Adrenal gland (tissue), 12 donors: Measurements from ENCODE around the gene RNF220. TPM values are rescaled to one million over a fixed set of nuclear protein-coding genes. Genes with fewer than 3 reads are reported as not detected.
A peak's percentile ranks its signal among the peaks of the same experiment; 100 is the strongest.

Experiments used
- DNase-seq, 7 donors: peaks; one replicate each; pipeline ENCODE4 v3.0.0-alpha.2; 2019 to 2020
- H3K27ac ChIP-seq, 5 donors: fragments of 200-600 bp; sonication (generic) in 4 of 5; 1 replicate in 3 of 5; 2 replicates in 2 of 5; pipeline versions ENCODE4 v1.5.1 to v1.8.0; 2016 to 2020; ENCODE audit warnings: mild to moderate bottlenecking in 1 of 5
- H3K27me3 ChIP-seq: fragments of 200-600 bp; 2 replicates; pipeline ENCODE4 v1.8.0; 2021
- H3K36me3 ChIP-seq, 2 donors: fragments of 200-600 bp; replicated peaks in 1 of 2; 1 replicate in 1 of 2; 2 replicates in 1 of 2; pipeline versions ENCODE4 v1.5.1 to v1.8.0; 2018 to 2022
- H3K4me1 ChIP-seq, 2 donors: fragments of 200-600 bp; replicated peaks in 1 of 2; 1 replicate in 1 of 2; 2 replicates in 1 of 2; pipeline versions ENCODE4 v1.5.1 to v1.8.0; 2018 to 2021
- H3K4me3 ChIP-seq, 4 donors: fragments of 200-600 bp; sonication (generic) in 3 of 4; one replicate each; pipeline ENCODE4 v1.5.1; 2016 to 2018
- H3K9me3 ChIP-seq, 3 donors: fragments of 200-600 bp; sonication (generic) in 1 of 3; replicated peaks in 1 of 3; 1 replicate in 2 of 3; 2 replicates in 1 of 3; pipeline versions ENCODE4 v1.5.1 to v1.8.0; 2016 to 2021
- POLR2A ChIP-seq, 2 donors: fragments of 450-650 bp; IDR thresholded peaks; one replicate each; pipeline ENCODE4 v1.6.1; 2017; ENCODE audit warnings: antibody characterized with exemption in 2 of 2, mild to moderate bottlenecking in 2 of 2, moderate library complexity in 1 of 2
- WGBS, 4 donors: extraction: QIAGEN DNeasy Blood & Tissue Kit in 2 of 4; methylation state at CpG; one replicate each; pipeline versions ENCODE4 v1.1.5 to v1.1.7; 2013 to 2017; 5-methylcytosine and 5-hydroxymethylcytosine counted together
- intact Hi-C, 2 donors: fragments of 100-400 bp; cut with DNase I; formaldehyde crosslinking; loops; one replicate each; pipeline versions ENCODE4 v1.14.1 to v1.15.0; 2022 to 2023
- polyA plus RNA-seq, 3 donors: library from polyadenylated mRNA; stranded (reverse); fragments of 200-250 nt in 2 of 3; fragments of 350-450 nt in 1 of 3; fragmentation: Illumina TruSeq in 1 of 3; extraction: RNeasy Lipid Tissue Mini Kit (QIAGEN cat#74804) in 1 of 3; gene quantifications; one replicate each; pipeline ENCODE4 v1.2.3, GENCODE V29; 2013 to 2014
- total RNA-seq, 9 donors: library from RNA; depleted of rRNA in 4 of 9; stranded (reverse); fragments of >200 nt in 4 of 9; fragments of 120-200 nt in 1 of 9; fragmentation: NEBNext Ultra II Directional in 1 of 9; extraction: Animal tissue kit (Norgen Biotek cat#: 25700) in 1 of 9; gene quantifications; one replicate each; pipeline versions ENCODE4 v1.1.0 to v1.2.4, GENCODE V29; 2013 to 2023
- TF ChIP-seq, protein P1 (sequence below), 6 experiments: fragments of 450-650 bp in 4 of 6; fragments of 200-600 bp in 2 of 6; sonication (generic) in 1 of 6; IDR thresholded peaks; 1 replicate in 5 of 6; 2 replicates in 1 of 6; pipeline versions ENCODE4 v1.5.1 to v1.8.0; 2016 to 2021; ENCODE audit warnings: antibody characterized with exemption in 6 of 6, mild to moderate bottlenecking in 2 of 6, moderate library complexity in 1 of 6
- donor health status: healthy with polysubstance abuse.
- donor health status: Bipolar disorder and iron deficiency.
- donor health status: DM: yes; HTN: yes; CAD: no.
- donor health status: DM: no; HTN: no; CAD: no.
- donor health status: DM: no; HTN: no; CAD: no.
- donor health status: DM: yes; HTN: yes; CAD: no.

The RNF220 gene
- total and polyA plus RNA-seq, 12 donors = 36.3 to 150 (median 66.5) TPM

DNA sequence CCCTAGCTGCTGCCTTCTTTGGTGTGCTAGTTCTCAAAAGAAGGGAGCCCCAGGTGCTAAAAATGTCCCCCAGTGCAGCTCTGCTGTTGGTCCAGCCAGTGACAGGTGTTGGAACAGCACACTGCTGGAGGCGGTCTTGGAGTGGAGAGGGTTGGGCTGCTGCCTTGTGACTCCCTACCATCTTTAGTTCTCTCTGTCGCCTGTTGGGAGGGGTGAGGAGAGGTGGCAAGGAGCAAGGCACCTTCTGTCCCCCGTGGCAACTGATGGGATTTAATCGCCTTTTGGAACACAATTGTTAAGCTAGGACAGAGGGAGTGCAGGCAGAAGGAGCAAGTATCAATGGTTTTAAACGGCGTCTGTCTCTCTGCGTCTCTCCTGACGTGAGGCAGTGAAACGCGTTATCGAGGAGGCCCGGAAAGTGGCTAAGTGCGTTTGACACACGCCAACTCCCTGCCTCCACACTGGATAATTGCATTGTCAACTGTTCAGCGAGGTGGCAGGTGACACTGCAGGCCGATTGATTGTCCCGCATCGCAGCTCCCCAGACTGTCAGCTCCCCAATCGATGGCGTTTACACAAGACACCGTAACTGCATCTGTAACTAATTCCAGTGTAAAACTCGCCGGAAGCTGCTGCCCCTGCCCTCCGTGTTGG lies 235.3 kb downstream of the RNF220 start:
- H3K36me3 ChIP-seq = peaks cover 0 to 90% of the 10 kb centered on the region in 2 donors
- 90 to 92% (median 91%) methylated on average over 23 to 24 of the region's 24 CpGs for WGBS, 4 donors
- H3K4me3 ChIP-seq = no peak overlapping the region
- no peaks in the 10 kb centered on the region for H3K27me3 ChIP-seq
- H3K4me1 ChIP-seq = peaks cover 15 to 59% of the 10 kb centered on the region in 2 donors
- no peak for TF ChIP-seq POLR2A (IDR thresholded peaks at IDR 0.05)
- TF ChIP-seq, protein P1, sequence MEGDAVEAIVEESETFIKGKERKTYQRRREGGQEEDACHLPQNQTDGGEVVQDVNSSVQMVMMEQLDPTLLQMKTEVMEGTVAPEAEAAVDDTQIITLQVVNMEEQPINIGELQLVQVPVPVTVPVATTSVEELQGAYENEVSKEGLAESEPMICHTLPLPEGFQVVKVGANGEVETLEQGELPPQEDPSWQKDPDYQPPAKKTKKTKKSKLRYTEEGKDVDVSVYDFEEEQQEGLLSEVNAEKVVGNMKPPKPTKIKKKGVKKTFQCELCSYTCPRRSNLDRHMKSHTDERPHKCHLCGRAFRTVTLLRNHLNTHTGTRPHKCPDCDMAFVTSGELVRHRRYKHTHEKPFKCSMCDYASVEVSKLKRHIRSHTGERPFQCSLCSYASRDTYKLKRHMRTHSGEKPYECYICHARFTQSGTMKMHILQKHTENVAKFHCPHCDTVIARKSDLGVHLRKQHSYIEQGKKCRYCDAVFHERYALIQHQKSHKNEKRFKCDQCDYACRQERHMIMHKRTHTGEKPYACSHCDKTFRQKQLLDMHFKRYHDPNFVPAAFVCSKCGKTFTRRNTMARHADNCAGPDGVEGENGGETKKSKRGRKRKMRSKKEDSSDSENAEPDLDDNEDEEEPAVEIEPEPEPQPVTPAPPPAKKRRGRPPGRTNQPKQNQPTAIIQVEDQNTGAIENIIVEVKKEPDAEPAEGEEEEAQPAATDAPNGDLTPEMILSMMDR (IDR thresholded peaks at IDR 0.05) = no peak
- no peak overlapping the region for H3K27ac ChIP-seq
- DNase-seq = no peak
- no peaks in the 10 kb centered on the region for H3K9me3 ChIP-seq
- intact Hi-C loops = no loop called here

DNA sequence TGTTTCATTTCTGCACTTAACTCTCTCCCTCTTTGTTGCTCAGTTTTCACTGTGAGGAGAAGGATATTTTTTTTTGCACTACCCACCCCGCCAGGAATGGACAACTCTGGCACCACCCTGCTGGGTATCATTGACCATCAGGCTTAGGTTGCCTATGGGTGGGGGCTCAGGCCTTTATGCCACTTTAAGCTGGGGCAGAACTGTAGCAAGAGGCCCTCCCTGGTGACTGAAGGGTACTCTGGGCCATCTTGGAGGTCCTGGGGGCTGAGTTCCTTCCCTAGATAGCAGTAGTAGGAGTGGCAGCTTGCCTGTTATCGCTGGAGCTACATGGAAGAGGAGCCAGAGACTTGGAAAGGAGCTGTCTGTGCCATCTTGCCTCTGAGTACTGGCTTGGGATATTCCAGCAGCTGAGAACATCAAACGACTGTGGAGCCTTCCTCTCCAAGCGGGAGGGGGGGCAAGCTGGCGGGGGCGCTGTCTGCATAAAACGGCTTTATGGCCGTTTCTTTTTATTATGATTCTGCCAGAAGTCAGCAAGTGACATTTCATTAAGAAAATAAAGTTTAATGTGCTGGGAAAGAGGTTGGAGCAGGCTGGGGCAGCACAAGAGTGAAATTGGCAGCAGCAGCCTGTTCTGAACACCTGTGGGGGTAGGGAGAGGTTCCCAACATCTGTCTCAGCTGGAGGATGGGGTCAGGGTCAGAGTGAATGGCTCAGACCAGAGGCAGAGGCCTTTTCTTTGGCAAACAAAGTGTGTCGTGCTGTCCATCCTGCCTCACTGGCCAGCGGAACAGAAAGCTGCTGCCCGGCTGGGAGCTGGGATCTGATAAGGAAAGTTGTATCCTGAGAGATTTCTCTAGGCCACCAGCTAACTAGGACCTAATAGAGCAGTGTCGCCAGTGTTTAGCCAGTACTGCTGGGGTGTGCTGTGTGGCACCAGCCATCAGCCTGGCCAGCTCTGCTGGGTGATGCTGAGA lies 236.4 kb downstream of the RNF220 start:
- Histone ChIP-seq H3K27ac (peak overlapping the region in 1 of 5 donors; percentile 17), H3K4me3 (no peak overlapping the region), H3K9me3 (no peaks in the 10 kb centered on the region), H3K4me1 (peaks cover 26 to 65% of the 10 kb centered on the region in 2 donors), H3K27me3 (no peaks in the 10 kb centered on the region), H3K36me3 (peaks cover 0 to 88% of the 10 kb centered on the region in 2 donors)
- DNase-seq = peak in 3 of 7 donors; percentile 46 to 61 (median 59)
- WGBS, 4 donors = 67 to 79% (median 72%) methylated on average over 11 to 12 of the region's 12 CpGs
- no peak for TF ChIP-seq POLR2A (IDR thresholded peaks at IDR 0.05)
- TF ChIP-seq, protein P1 (IDR thresholded peaks at IDR 0.05) = no peak
- intact Hi-C loops = no loop called here

DNA sequence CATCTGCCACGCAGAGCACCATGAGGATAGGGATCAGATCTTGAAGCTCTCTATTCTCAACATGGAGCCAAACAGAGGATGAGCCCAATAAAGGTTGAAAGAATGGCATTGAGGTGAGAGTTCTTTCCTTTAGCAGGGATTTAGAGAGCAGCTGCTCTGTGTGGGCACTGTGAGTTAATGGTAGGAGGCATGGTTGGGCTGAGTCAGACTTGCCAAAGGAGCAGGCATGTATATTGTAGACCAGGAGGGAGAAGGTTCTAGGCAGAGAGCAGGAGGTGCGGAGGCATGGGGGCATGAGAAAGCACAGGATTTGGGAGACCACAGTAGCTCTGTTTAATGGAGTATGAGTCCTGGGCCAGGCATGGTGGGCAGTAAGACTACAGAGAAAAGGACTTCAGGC lies 237.2 kb downstream of the RNF220 start:
- Histone ChIP-seq H3K9me3 (no peaks in the 10 kb centered on the region), H3K36me3 (peaks cover 0 to 83% of the 10 kb centered on the region in 2 donors), H3K27ac (peak overlapping the region in 1 of 5 donors; percentile 17), H3K27me3 (no peaks in the 10 kb centered on the region), H3K4me1 (peaks cover 30 to 61% of the 10 kb centered on the region in 2 donors), H3K4me3 (no peak overlapping the region)
- WGBS, 4 donors = 96 to 100% (median 99%) methylated on average over 2 of the region's 2 CpGs
- no peak for DNase-seq
- TF ChIP-seq, protein P1 (IDR thresholded peaks at IDR 0.05) = no peak
- no peak for TF ChIP-seq POLR2A (IDR thresholded peaks at IDR 0.05)
- intact Hi-C loops = no loop called here

DNA sequence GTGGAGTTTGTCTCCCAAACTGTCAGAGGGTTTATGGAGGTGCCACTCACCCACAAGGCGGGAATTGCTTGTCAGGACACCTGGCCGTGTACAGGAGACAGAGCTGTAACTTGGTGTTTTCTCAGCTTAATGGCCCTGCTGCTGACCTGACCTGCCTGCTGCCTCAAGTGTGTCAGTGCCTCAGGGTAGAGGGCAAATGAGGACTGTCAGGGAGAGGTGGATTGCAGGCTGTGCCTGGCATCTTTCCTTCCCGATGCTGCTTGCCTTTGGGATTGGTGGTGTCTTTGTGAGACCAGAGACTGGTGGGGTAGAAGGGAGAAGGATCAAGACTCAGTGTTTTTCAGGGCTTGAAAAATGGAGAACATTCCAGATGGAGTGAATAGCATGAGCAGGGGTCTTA lies 237.9 kb downstream of the RNF220 start:
- H3K4me1 ChIP-seq = peaks cover 30 to 54% of the 10 kb centered on the region in 2 donors
- H3K36me3 ChIP-seq = peaks cover 0 to 83% of the 10 kb centered on the region in 2 donors
- intact Hi-C loops = no loop called here
- H3K9me3 ChIP-seq = no peaks in the 10 kb centered on the region
- TF ChIP-seq POLR2A (IDR thresholded peaks at IDR 0.05) = no peak
- TF ChIP-seq, protein P1 (IDR thresholded peaks at IDR 0.05) = no peak
- no peak for DNase-seq
- 91 to 98% (median 93%) methylated on average over 3 of the region's 3 CpGs for WGBS, 4 donors
- no peak overlapping the region for H3K4me3 ChIP-seq
- H3K27me3 ChIP-seq = no peaks in the 10 kb centered on the region
- H3K27ac ChIP-seq = no peak overlapping the region
